OCI-LY7 (cell line): Measurements from ENCODE around the gene STIM2. TPM values are rescaled to one million over a fixed set of nuclear protein-coding genes. Genes with fewer than 3 reads are reported as not detected.

Experiments used
- BruUV-seq: library from RNA; stranded (reverse); fragments of 400-500 nt; replicated peaks from 2 replicates; lab custom pipeline; 2021; lab: Mats Ljungman, UMichigan
- CTCF ChIA-PET: fragments of 300-600 bp; sonication (Branson Sonifier 250); formaldehyde crosslinking; loops from one replicate; lab custom pipeline; 2022; ENCODE audit warnings: antibody characterized with exemption; ENCODE audit not compliant: unreplicated experiment; lab: Charles Lee
- POLR2A ChIA-PET: fragments of 300-600 bp; sonication (Branson Sonifier 250); formaldehyde crosslinking; loops from one replicate; lab custom pipeline; 2022; ENCODE audit warnings: antibody characterized with exemption; lab: Charles Lee
- DNase-seq: peaks from one replicate; pipeline ENCODE4 v3.0.0-alpha.2; 2015; ENCODE audit warnings: low spot score
- H2AFZ ChIP-seq: fragments of 200-600 bp; sonication (generic), shearing (Covaris generic); 2 replicates; pipeline ENCODE4 v1.6.1; 2014; ENCODE audit warnings: mild to moderate bottlenecking, antibody characterized with exemption, low read length, moderate library complexity
- H3K27ac ChIP-seq: fragments of 200-600 bp; sonication (generic); 2 replicates; pipeline ENCODE4 v1.5.1; 2014; ENCODE audit warnings: mixed run types, low read depth, mild to moderate bottlenecking, moderate library complexity, low read length, inconsistent platforms; ENCODE audit not compliant: poor library complexity, severe bottlenecking
- H3K36me3 ChIP-seq: fragments of 200-600 bp; sonication (generic); 2 replicates; pipeline ENCODE4 v1.6.1; 2014; ENCODE audit warnings: mild to moderate bottlenecking, antibody characterized with exemption, low read length, moderate library complexity, mixed read lengths; ENCODE audit not compliant: insufficient read depth
- H3K4me1 ChIP-seq: fragments of 200-600 bp; sonication (generic); 2 replicates; pipeline ENCODE4 v1.5.1; 2014; ENCODE audit warnings: mild to moderate bottlenecking, low read length; ENCODE audit not compliant: insufficient read depth, poor library complexity, severe bottlenecking
- H3K4me2 ChIP-seq: fragments of 200-600 bp; sonication (generic); 2 replicates; pipeline ENCODE4 v1.6.1; 2014; ENCODE audit warnings: mild to moderate bottlenecking, low read length
- H3K4me3 ChIP-seq: fragments of 200-600 bp; sonication (generic); 2 replicates; pipeline ENCODE4 v1.5.1; 2014; ENCODE audit warnings: mild to moderate bottlenecking, low read depth, low read length; ENCODE audit not compliant: poor library complexity, severe bottlenecking
- H3K79me2 ChIP-seq: fragments of 200-600 bp; sonication (generic); 2 replicates; pipeline ENCODE4 v1.6.1; 2016; ENCODE audit warnings: low read depth, mild to moderate bottlenecking, low read length, moderate library complexity, mixed read lengths; ENCODE audit not compliant: insufficient read depth
- H3K9me2 ChIP-seq: fragments of 200-600 bp; sonication (generic); 2 replicates; pipeline ENCODE4 v1.6.1; 2016; ENCODE audit warnings: mild to moderate bottlenecking, low read length, mixed read lengths; ENCODE audit not compliant: insufficient read depth
- H3K9me3 ChIP-seq: fragments of 200-600 bp; sonication (generic); 2 replicates; pipeline ENCODE4 v1.6.1; 2014; ENCODE audit warnings: mild to moderate bottlenecking, mixed run types, low read length, mixed read lengths
- H4K20me1 ChIP-seq: fragments of 200-600 bp; sonication (generic); 2 replicates; pipeline ENCODE4 v1.6.1; 2014; ENCODE audit warnings: mild to moderate bottlenecking, antibody characterized with exemption, low read length, moderate library complexity, mixed read lengths; ENCODE audit not compliant: insufficient read depth
- CTCF ChIP-seq: fragments of 200-600 bp; sonication (generic); conservative IDR thresholded peaks from 2 replicates; pipeline ENCODE4 v1.5.1; 2014; ENCODE audit warnings: mild to moderate bottlenecking, antibody characterized with exemption, low read length, moderate library complexity, mixed read lengths
- EZH2phosphoT487 ChIP-seq: fragments of 200-600 bp; sonication (generic); IDR thresholded peaks from 2 replicates; pipeline ENCODE4 v1.6.1; 2018; ENCODE audit warnings: low read depth, borderline replicate concordance, mild to moderate bottlenecking, mixed run types, antibody characterized with exemption, low read length, moderate library complexity, mixed read lengths
- intact Hi-C: fragments of 100-400 bp; cut with micrococcal nuclease; formaldehyde crosslinking; loops from one replicate; pipeline ENCODE4 v1.10.0; 2022; ENCODE audit not compliant: unreplicated experiment
- total RNA-seq, 2 experiments: library from RNA; depleted of rRNA in 1 of 2; stranded (reverse); fragments of >200 nt in 1 of 2; shearing (Covaris generic) in 1 of 2; gene quantifications; 2 replicates each; pipeline ENCODE4 v1.2.3, GENCODE V29; 2014 to 2022

STIM2 gene
- total RNA-seq, 2 experiments from 2014 or later, result 108 to 309 TPM

- peaks cover 39% of the 10 kb centered on the region for H3K36me3 ChIP-seq
- TF ChIP-seq EZH2phosphoT487 (no peak), CTCF (no peak)
- no peak overlapping the region for H2AFZ ChIP-seq
- H3K27ac ChIP-seq, result peak overlapping the region; percentile 87
- BruUV-seq, result no TSS peak
- intact Hi-C loops, result loop anchor here (5.0 kb wide), 1 partner anchor 391 kb away; no protein-coding TSS in a partner anchor
- H3K79me2 ChIP-seq, result peaks cover 84% of the 10 kb centered on the region
- DNase-seq, result no peak
- H4K20me1 ChIP-seq, result peaks cover 54% of the 10 kb centered on the region
- ChIA-PET CTCF (no interaction called here), POLR2A (interaction anchor here (0.7 to 1.5 kb wide), 10 partner anchors 9 to 279 kb away, joined by 3 to 9 read pairs (median 5); partner anchors contain the start of gene TBC1D19)
- H3K4me1 ChIP-seq, result peaks cover 48% of the 10 kb centered on the region
- H3K4me2 ChIP-seq, result peak overlapping the region; percentile 82
- no peaks in the 10 kb centered on the region for H3K9me2 ChIP-seq
- H3K4me3 ChIP-seq, result peak overlapping the region; percentile 93
- H3K9me3 ChIP-seq, result no peaks in the 10 kb centered on the region
Observed at GRCh38 chr4:26863512-26863911, 2.9 kb downstream of the STIM2 start.

DNA sequence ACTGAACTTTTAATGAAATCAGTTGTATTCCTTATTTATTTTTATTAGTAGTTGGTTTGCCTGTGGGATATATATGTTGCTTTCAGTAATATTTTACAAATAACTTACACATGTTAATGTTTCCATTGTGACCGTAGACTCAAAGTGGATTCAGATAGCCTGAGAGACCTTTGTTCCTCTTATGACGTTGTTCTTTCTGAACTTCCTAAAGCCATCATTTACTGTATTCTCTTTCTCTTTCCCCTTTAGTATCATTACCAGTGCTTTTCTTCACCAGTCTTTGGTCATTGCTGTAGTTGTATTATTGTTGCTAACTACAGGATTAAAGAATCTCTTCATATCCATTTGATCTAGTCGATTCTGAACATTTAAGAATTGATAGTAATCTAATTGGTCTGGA, 4.3 kb downstream of the STIM2 start:
- Histone ChIP-seq H4K20me1 (peaks cover 62% of the 10 kb centered on the region), H2AFZ (no peak overlapping the region), H3K36me3 (peaks cover 44% of the 10 kb centered on the region), H3K27ac (peak overlapping the region; percentile 14), H3K4me1 (peaks cover 58% of the 10 kb centered on the region), H3K79me2 (peaks cover 85% of the 10 kb centered on the region), H3K4me3 (peak overlapping the region; percentile 93), H3K9me2 (no peaks in the 10 kb centered on the region), H3K9me3 (no peaks in the 10 kb centered on the region), H3K4me2 (peak overlapping the region; percentile 82)
- BruUV-seq, result no TSS peak
- no peak for DNase-seq
- TF ChIP-seq CTCF, result no peak
- no peak for TF ChIP-seq EZH2phosphoT487
- POLR2A ChIA-PET, result interaction anchor here (1.0 to 5.9 kb wide), 5 partner anchors 21 to 142 kb away, joined by 4 to 82 read pairs (median 34); no protein-coding TSS in a partner anchor
- intact Hi-C loops, result loop anchor here (5.0 kb wide), 1 partner anchor 393 kb away; no protein-coding TSS in a partner anchor
- CTCF ChIA-PET, result no interaction called here

GRCh38 chr4:26866203-26866602, 5.6 kb downstream of the STIM2 start:
- peaks cover 63% of the 10 kb centered on the region for H3K4me1 ChIP-seq
- intact Hi-C loops, result no loop called here
- POLR2A ChIA-PET, result interaction anchor here (0.7 to 5.9 kb wide), 11 partner anchors 9 to 140 kb away, joined by 3 to 82 read pairs (median 4); no protein-coding TSS in a partner anchor

More at GRCh38 chr4:26866203-26866602, 5.6 kb downstream of the STIM2 start:
- no TSS peak for BruUV-seq
- H3K79me2 ChIP-seq, result peaks cover 98% of the 10 kb centered on the region
- TF ChIP-seq EZH2phosphoT487 (no peak), CTCF (no peak)
- H3K27ac ChIP-seq, result peak overlapping the region; percentile 11
- no peak overlapping the region for H2AFZ ChIP-seq
- H3K9me3 ChIP-seq, result no peaks in the 10 kb centered on the region
- CTCF ChIA-PET, result interaction anchor here (1.2 to 2.7 kb wide), 2 partner anchors 20 to 119 kb away, joined by 3 to 6 read pairs; no protein-coding TSS in a partner anchor
- H4K20me1 ChIP-seq, result peaks cover 71% of the 10 kb centered on the region
- H3K4me2 ChIP-seq, result peak overlapping the region; percentile 82
- peak overlapping the region; percentile 93 for H3K4me3 ChIP-seq
- DNase-seq, result no peak
- H3K9me2 ChIP-seq, result no peaks in the 10 kb centered on the region
- peaks cover 56% of the 10 kb centered on the region for H3K36me3 ChIP-seq
